Panc1 (cell line): ENCODE results near the gene ELOA. TPM values are rescaled to one million over a fixed set of nuclear protein-coding genes. Genes with fewer than 3 reads are reported as not detected.

ENCODE experiments used
- ATAC-seq: fragments of 200-7000 bp; cut with Tn5 transposase; 2 replicates; pipeline ENCODE4 v1.9.1; 2020; ENCODE audit warnings: mild to moderate bottlenecking, moderate library complexity
- BruUV-seq: library from RNA; stranded (reverse); fragments of 400-500 nt; replicated peaks from 2 replicates; lab custom pipeline; 2021; lab: Mats Ljungman, UMichigan
- CTCF ChIA-PET: fragments of 300-600 bp; sonication (Branson Sonifier 250); formaldehyde crosslinking; loops from one replicate; lab custom pipeline; 2022; ENCODE audit warnings: antibody characterized with exemption; lab: Charles Lee
- POLR2A ChIA-PET: fragments of 300-600 bp; sonication (Branson Sonifier 250); formaldehyde crosslinking; loops from one replicate; lab custom pipeline; 2022; ENCODE audit warnings: antibody characterized with exemption; lab: Charles Lee
- DNase-seq: peaks from one replicate; pipeline ENCODE4 v3.0.0-alpha.2; 2010; ENCODE audit warnings: low read depth, low spot score
- H3K27ac ChIP-seq: 2 replicates; pipeline ENCODE4 v1.5.1; 2011; ENCODE audit warnings: mild to moderate bottlenecking, low read length, inconsistent platforms
- H3K27me3 ChIP-seq: fragments of 200-500 bp; sonication (Bioruptor generic); 2 replicates; pipeline ENCODE4 v1.6.0; 2014; ENCODE audit warnings: low read length, inconsistent platforms; ENCODE audit not compliant: control insufficient read depth, insufficient read depth
- H3K36me3 ChIP-seq: fragments of 200-500 bp; sonication (Bioruptor generic); 2 replicates; pipeline ENCODE4 v1.5.1; 2014; ENCODE audit warnings: inconsistent platforms, mild to moderate bottlenecking, low read length, moderate library complexity; ENCODE audit not compliant: control insufficient read depth, insufficient read depth
- H3K4me1 ChIP-seq: 2 replicates; pipeline ENCODE4 v1.5.1; 2011; ENCODE audit warnings: inconsistent platforms, mild to moderate bottlenecking, low read length, moderate library complexity; ENCODE audit not compliant: control insufficient read depth, insufficient read depth
- H3K4me3 ChIP-seq, 2 experiments: 2 replicates each; pipeline ENCODE4 v1.5.1; 2011 to 2012; ENCODE audit warnings: low read depth in 2 of 2, low read length in 2 of 2, mild to moderate bottlenecking in 2 of 2, inconsistent platforms in 1 of 2, moderate library complexity in 1 of 2
- H3K9me3 ChIP-seq: fragments of 200-500 bp; sonication (Bioruptor generic); 2 replicates; pipeline ENCODE4 v1.5.1; 2014; ENCODE audit warnings: low read depth, mild to moderate bottlenecking, inconsistent platforms, low read length, moderate library complexity; ENCODE audit not compliant: control insufficient read depth, insufficient read depth
- CTCF ChIP-seq: fragments of 450-650 bp; IDR thresholded peaks from 2 replicates; pipeline ENCODE4 v1.5.1; 2017; ENCODE audit warnings: mild to moderate bottlenecking
- POLR2AphosphoS5 ChIP-seq: IDR thresholded peaks from 2 replicates; pipeline ENCODE4 v1.6.1; 2012; ENCODE audit warnings: mild to moderate bottlenecking, low read depth, low read length, moderate library complexity
- REST ChIP-seq, 2 experiments: IDR thresholded peaks; 2 replicates each; pipeline ENCODE4 v1.6.1; 2011 to 2012; ENCODE audit warnings: low read depth in 2 of 2, control low read depth in 1 of 2, low read length in 1 of 2, mild to moderate bottlenecking in 1 of 2, moderate library complexity in 1 of 2; ENCODE audit not compliant: insufficient read depth in 1 of 2
- SIN3A ChIP-seq: IDR thresholded peaks from 2 replicates; pipeline ENCODE4 v1.6.1; 2012; ENCODE audit warnings: low read depth, mild to moderate bottlenecking, low read length, moderate library complexity, borderline replicate concordance; ENCODE audit not compliant: insufficient read depth
- TCF7L2 ChIP-seq: IDR thresholded peaks from 2 replicates; pipeline ENCODE4 v1.6.1; 2011; ENCODE audit warnings: mild to moderate bottlenecking, low read depth, low read length, inconsistent platforms
- in situ Hi-C: cut with HindIII; loops from 2 replicates; pipeline ENCODE4 v1.10.0; 2016; ENCODE audit warnings: low sequenced_read_pairs, low pct_unique_long_range_greater_than_20kb
- intact Hi-C: fragments of 100-400 bp; cut with micrococcal nuclease; formaldehyde crosslinking; loops from one replicate; pipeline ENCODE4 v1.10.0; 2022; ENCODE audit not compliant: unreplicated experiment
- total RNA-seq: library from RNA; stranded (reverse); gene quantifications from one replicate; pipeline ENCODE4 v1.2.1, GENCODE V29; 2021; ENCODE audit not compliant: unreplicated experiment

ELOA gene
- total RNA-seq, 1 experiment from 2014 or later: 58.5 TPM

DNA sequence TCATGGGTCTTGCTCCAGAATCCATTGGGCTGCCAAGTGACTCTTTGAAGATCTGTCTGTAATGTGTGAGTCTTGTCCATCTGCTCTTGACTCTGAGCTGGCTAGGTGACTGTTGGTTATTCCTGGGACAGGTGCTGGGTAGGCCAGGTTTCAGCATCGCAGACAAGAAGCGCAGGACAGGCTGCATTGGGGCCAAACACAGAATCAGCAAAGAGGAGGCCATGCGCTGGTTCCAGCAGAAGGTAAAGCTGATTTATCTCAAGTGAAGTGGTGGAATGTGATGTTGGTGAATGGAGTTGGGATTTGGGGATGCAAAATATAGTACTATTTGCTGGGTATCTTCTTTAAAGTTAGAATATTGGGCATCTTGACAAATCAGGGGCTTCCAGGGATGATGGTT is 47.6 kb upstream of the ELOA start:
- BruUV-seq: no TSS peak
- TF ChIP-seq TCF7L2 (no peak), POLR2AphosphoS5 (no peak), REST (IDR thresholded peaks at IDR 0.05; ENCODE audit: insufficient read depth in 1 of 2, low read depth in 2 of 2, low read length in 1 of 2) (no peak), SIN3A (no peak), CTCF (no peak)
- Histone ChIP-seq H3K27ac (no peak overlapping the region), H3K9me3 (no peaks in the 10 kb centered on the region), H3K4me3 (no peak overlapping the region), H3K4me1 (peaks cover 29% of the 10 kb centered on the region), H3K36me3 (peaks cover 75% of the 10 kb centered on the region), H3K27me3 (no peaks in the 10 kb centered on the region)
- POLR2A ChIA-PET: interaction anchor here (0.6 kb wide), 1 partner anchor 134 kb away, joined by 6 read pairs; no protein-coding TSS in a partner anchor
- CTCF ChIA-PET: interaction anchor here (0.6 kb wide), 1 partner anchor 447 kb away, joined by 7 read pairs; the partner anchor contains the start of gene IL22RA1
- intact Hi-C loops (no loop called here), in situ Hi-C loops (no loop called here)
- ATAC-seq: no peak
- no peak for DNase-seq

- Histone ChIP-seq H3K36me3 (peaks cover 76% of the 10 kb centered on the region), H3K4me3 (no peak overlapping the region), H3K9me3 (no peaks in the 10 kb centered on the region), H3K27ac (no peak overlapping the region), H3K27me3 (no peaks in the 10 kb centered on the region), H3K4me1 (peaks cover 29% of the 10 kb centered on the region)
- no peak for ATAC-seq
- CTCF ChIA-PET: interaction anchor here (0.6 kb wide), 1 partner anchor 446 kb away, joined by 7 read pairs; the partner anchor contains the start of gene IL22RA1
- in situ Hi-C loops (no loop called here), intact Hi-C loops (no loop called here)
- POLR2A ChIA-PET: interaction anchor here (0.6 kb wide), 3 partner anchors 9 to 255 kb away, joined by 5 to 7 read pairs (median 6); no protein-coding TSS in a partner anchor
- no peak for DNase-seq
- no TSS peak for BruUV-seq
- TF ChIP-seq CTCF (no peak), REST (IDR thresholded peaks at IDR 0.05; ENCODE audit: insufficient read depth in 1 of 2, low read depth in 2 of 2, low read length in 1 of 2) (no peak), TCF7L2 (no peak), POLR2AphosphoS5 (no peak; the same call in 1 of the 2 replicates), SIN3A (no peak)
Measured at GRCh38 chr1:23696335-23696989, 46.8 kb upstream of the ELOA start.
